ENCODE measurements around the gene ARFGAP3.

The ARFGAP3 gene

DNA sequence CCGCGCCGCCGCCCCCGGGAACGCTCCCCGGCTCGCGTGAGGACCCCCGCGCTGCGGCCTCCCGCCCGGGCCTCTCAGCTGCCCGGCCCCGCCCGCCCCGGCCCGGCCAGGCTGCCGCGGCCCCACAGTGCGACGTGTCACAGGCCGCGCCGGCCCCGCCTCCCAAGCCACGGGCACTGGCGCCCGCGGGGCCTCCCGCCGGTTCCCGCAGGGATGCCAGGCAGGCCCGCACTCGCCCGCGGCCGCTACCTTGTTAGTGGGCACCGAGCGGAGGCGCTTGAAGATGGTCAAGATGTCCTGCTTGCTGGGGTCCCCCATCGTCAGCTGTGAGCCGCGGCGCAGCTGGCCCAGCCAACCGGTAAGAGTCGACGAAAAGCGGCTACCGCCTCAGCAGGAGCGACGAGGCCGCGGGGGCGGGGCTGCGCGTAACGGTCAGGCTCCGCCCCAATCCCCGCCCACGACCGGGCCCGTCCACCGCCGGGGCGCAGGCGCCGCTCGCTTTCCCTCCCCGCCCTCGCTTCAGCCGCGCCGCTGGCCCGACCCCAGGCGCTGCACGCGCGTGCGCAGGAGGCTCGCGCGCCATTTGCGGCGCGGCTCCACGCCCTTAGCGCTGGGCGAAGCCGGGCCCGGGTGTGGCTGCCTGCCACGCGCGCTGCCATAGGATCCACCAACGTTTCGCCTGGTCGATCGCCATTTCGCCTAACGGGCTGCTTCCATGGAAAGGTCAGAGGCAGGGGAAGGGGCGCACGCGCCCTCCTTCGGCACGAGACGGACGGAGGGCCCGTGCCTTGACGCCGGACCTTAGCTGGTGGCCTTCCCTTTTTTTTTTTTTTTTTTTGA lies at the start of gene ARFGAP3:
Gene ARFGAP3, minus strand, starts transcription at position 409 of the 840 bp plus-strand sequence. Its CDS starts 91 bp downstream, at position 318.
- peak; percentile 76 for DNase-seq

DNA sequence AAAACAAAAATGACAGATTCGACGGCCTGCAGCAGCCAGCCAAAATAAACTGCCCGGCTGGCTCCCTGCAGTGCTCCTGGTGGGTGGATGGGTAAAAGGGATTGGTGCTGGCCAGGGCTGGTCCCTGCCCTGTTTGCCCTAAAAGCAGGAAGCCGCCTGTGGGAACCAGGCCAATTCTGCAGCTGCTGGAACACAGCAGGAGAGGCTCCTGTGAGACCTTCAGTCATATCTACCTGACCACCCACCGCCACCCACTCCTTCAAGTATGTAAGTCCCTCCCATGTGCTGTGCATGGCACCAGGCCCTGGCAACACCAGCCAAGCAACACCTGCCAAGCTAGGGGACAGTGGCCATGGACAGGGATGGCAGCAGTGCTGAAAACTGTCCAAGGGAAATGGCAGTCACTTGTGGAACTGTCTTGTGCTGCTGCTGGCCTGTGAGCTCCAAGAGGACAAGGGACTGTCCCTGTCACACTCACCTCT lies 48.7 kb upstream of the ARFGAP3 start:
- no peak for DNase-seq

- DNase-seq: no peak
Measured at GRCh38 chr22:42905217-42905616, 48.1 kb upstream of the ARFGAP3 start.

- no peak for DNase-seq
Measured at GRCh38 chr22:42904050-42904449, 47.0 kb upstream of the ARFGAP3 start.

- no peak for DNase-seq
Measured at GRCh38 chr22:42902875-42903510, 45.9 kb upstream of the ARFGAP3 start.

DNA sequence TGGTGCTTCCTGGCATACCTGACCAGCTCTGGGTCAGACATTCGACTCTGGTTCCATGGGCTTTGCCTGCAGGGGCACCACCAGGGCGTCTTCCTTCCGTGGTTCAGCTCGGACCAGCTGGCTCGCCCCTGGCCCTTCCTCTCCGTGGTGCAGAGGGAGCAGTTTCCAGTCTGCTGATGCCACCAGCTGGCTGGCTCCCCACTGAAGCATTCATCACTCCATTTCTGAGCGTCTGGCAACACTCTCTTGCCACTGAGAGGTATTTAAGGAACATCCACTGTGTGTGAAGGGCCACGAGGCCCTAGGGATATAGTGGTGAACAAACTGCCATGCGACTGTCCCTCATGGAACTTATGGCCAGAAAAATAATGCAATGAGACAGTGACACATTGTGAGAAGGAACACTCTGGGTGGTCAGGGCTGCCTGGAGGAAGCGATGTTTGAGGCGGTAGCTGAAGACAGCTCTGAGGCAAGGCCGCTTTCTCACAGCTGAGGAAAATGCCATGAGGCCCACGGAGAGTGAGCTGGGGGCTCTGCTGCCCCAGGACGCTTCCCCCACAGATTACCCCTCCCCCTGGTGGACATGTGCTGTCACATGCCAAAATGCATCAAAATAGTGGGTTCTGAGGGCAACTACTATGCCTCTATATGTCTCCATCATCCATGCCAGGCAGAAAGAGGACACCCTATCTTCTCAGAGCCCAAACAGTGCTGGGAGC lies 44.9 kb upstream of the ARFGAP3 start:
- peak; percentile 25 for DNase-seq

GRCh38 chr22:42897960-42898359 lies 40.9 kb upstream of the ARFGAP3 start:
- DNase-seq: no peak

DNA sequence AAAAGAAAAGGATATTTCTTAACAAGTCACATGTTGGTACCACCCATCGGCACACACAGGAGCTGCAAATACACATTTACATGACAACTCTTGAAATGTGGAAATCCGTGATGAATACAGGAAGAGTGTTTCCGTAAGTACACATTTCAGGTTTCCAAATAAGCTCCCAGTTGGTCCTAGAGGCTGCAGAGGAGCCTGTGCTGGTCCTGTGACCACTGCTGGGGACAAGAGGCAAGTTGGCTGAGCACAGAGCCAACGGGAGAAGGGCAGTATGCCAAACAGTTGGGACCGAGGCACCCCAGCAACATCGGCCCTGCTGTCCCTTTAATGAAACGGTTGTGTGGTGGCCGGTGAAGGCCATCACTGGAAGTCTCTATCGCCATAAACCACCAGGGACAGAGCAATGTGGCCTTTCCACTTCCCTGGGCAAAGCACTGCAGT lies 38.5 kb upstream of the ARFGAP3 start:
- DNase-seq: no peak

- DNase-seq: no peak
Measured at GRCh38 chr22:42895087-42895486, 38.0 kb upstream of the ARFGAP3 start.

DNA sequence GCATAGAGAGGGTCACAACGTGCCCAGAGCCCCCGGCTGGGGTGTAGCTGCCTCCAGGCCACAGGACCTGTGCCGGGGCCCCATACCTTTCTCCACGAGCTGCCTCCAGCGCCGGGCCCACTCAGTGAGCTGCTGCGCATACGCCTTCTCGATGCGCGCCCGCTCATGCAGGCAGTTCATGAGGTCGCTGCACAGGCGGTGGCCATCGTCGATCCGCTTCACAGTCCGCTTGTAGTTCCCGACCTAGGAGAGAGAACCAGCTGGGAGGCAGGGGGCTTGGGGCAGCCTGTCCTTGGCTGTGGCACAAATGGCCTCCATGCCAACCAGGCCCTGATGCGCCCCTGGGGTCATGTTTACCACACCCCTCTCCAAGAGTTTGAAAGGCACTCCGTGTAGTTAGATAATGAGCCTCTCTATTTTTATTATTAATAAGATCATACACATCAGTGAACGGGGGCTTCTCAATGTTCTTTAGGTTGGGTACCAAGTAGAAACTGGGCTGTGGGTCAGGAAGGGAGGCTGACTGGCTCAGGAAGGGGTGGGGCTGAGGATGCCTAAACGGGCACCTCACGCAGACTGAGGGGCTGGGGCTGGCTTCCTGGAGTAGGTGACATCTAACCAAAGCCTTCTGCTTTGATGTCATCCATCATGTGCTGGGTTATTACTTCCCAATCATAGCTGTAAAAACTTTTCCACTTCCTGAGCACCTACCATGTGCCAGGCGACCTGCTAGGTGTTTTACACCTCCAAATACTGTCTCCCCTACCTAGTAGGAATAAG lies 36.5 kb upstream of the ARFGAP3 start:
- no peak for DNase-seq

DNA sequence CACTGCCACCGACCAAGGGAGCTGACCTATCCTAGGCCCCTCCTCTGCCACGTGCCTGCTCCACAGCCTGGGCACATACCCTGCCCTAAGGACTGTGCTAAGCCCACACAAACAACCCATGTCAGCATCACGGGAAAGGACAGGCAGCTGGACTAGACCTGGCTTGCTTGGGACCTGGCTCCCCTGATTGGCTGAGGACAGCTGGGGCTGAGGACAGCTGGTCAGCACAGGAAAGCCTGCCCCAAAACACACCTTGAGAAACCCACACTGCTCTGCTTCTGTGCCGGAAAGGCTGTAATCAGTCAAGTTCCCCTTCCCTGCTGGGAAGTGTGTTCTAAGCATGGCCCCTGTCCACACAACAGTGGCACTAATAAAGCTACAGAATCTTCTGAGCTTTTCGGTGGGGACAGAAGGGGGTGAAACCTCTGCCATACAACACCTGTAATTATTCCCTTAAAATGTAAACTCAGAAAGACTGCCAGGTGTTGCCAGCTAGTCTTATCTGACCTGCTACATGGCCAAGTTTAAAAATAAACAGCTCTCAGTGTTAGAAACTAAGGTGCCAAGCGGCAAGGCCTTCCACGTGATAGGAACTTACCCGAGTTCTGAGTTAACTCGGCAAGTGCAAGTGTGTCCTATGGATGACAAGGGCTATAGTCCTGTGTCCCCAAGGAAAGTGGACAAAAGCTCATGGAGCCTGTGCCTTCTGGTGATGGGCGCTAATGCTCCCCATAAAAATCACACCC lies 35.7 kb upstream of the ARFGAP3 start:
- no peak for DNase-seq

DNA sequence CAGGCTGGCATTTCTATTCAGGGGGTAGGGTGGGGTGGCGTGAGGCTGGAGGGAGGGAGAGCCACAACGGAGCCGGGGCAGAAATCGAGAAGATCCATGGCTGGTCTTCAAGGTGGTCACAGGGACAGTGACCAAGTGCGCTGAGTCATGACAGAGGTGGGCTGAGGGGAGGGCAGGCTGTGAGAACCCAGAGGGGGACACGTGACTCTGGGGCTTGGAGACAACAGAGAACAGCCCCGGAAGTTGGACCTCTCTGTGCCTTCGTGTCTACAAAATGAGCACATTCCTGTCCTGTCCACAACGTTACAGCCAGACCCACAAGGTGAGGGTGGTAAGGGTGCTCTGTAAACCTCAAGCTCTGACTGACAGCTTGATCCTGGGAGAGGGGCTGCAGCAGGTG lies 35.1 kb upstream of the ARFGAP3 start:
- no peak for DNase-seq

DNA sequence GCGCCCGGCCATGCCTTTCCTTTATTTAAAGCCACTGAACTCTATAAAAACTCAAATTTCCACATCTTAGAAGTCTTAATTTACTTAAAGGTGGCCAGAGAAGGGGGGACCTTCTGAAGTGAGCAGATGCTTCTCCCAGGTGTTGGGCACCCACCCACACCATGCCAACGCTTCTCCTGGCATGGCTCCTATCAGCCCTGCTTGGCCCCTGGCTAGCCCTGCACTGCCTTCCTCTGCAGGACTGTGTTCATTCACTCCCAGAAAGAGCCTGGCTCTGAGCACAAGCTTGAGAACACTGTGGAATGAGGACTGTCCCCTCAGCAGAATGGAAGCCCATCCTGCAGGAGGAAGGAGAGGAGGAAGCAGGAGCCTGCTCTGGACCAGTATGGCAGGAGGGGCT lies 34.6 kb upstream of the ARFGAP3 start:
- DNase-seq: no peak

- no peak for DNase-seq
Measured at GRCh38 chr22:42891008-42891407, 33.9 kb upstream of the ARFGAP3 start.

DNA sequence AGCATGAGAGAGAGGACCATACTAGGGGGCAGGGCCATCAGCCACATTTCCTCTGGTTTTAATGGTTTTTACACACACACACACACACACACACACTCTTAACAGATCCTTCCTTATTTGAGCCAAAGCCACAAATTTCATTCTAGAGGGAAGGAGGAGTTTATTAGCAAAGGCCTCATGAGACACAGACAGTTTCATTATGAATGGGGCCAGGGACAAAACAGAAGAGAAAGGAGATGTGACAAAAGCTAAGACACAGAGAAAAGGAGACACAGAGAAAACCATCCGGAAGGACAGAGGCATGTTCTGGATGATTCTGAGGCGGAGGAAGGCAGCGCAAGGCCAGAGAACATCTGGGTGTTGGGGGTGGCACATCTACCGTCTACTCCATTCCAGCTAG lies 32.2 kb upstream of the ARFGAP3 start:
- no peak for DNase-seq

GRCh38 chr22:42887523-42888507 lies 30.7 kb upstream of the ARFGAP3 start:
- DNase-seq: no peak

DNA sequence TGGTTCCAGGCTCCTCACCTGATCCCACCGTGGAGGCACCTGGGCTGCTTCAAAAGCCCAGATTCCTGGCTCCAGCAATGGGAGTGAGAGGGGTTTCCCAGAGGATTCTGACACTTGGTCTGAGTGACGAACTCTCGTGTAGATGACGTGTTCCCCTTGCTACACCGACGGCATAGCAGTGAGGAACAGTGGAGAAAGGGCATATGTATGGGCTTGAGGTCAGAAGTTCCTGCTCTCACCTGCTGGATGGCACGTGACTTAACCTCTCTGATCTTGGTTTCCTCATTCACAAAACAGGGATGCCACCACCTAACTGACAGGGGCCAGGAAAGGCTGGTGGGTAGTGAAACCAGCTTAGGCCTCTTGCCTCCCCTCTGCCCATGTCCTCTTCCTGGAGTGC lies 30.0 kb upstream of the ARFGAP3 start:
- DNase-seq: no peak

- no peak for DNase-seq
Measured at GRCh38 chr22:42885446-42885845, 28.4 kb upstream of the ARFGAP3 start.

DNA sequence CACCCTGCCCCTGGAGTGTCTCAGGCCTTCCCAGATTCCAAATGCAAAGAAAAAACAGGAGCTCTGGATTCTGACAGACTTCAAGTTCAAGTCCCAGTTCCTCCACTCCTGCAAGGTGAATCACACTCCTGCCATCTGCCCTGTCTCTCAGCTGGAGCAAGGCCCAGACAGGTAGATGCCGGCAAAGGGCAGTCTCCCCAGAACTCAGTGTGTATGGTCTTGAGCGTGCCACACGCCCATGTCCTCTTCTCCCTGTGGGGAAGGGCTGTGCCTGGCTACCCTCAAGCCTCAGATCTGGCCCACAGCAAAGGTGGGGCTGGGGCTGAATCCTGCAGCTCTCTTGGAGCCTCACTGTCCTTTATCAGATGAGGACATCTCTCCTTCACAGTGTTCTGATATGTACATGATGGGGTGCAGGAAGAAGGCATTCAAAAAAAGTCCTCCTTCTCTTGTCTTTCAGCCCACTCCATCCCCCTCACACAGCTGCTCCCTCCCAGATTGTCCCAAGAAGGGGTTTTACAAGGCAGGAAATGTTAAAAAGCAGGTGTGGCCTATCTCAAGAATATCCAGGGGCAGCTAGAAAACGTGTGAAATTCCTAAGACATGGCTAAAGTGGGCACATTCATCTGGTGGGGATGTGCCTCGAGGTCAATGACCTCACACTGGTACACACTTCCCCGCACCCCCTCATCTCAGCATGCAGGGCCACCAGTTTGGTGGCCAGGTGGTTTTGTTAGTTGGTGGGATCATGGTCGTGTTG lies 27.7 kb upstream of the ARFGAP3 start:
- no peak for DNase-seq

DNA sequence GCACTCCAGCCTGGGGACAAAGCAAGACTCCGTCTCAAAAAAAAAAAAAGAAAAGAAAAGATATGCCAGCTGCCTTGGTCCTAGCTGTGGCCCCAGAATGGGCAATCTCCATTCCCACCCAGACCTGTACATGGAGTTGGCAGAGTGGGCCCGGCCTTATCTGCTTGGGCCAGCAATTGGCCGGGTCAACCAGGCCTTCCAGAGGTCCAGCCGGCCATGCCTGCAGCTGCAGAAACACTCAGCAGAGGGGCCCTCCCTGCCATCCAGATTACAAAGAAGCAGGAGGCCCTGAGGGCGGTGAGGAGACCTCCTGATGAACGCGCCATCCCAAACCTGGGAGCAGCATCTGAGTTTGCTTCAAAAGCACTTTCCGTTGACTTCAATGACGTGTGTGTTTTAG lies 26.9 kb upstream of the ARFGAP3 start:
- no peak for DNase-seq

Measured in NCI-H446 treated with DMSO at 0.1 percent for 48 hours (cell line).